HG02571 (cell line): ENCODE data around the gene EXOC1L.

ENCODE experiments used
- ATAC-seq: cut with Tn5 transposase; IDR thresholded peaks from one replicate; pipeline ENCODE4 v1.9.1; 2021; ENCODE audit warnings: mild to moderate bottlenecking, moderate library complexity; ENCODE audit not compliant: unreplicated experiment

Gene EXOC1L

GRCh38 chr4:55819634-55820033 is at the start of gene EXOC1L:
Gene EXOC1L (plus strand): TSS chr4:55819790. CDS start chr4:55820027, 237 bp downstream.
- no peak for ATAC-seq

- no peak for ATAC-seq
Measured at GRCh38 chr4:55770662-55771061, 48.9 kb upstream of the EXOC1L start.

GRCh38 chr4:55781341-55781740 is 38.2 kb upstream of the EXOC1L start:
- ATAC-seq = no peak

- no peak for ATAC-seq
Measured at GRCh38 chr4:55781812-55782211, 37.8 kb upstream of the EXOC1L start.

GRCh38 chr4:55783584-55783983 is 36.0 kb upstream of the EXOC1L start:
- ATAC-seq = no peak

GRCh38 chr4:55784747-55785146 is 34.8 kb upstream of the EXOC1L start:
- no peak for ATAC-seq

GRCh38 chr4:55791666-55792065 is 27.9 kb upstream of the EXOC1L start:
- ATAC-seq = no peak

- ATAC-seq = no peak
Measured at GRCh38 chr4:55793479-55793878, 26.1 kb upstream of the EXOC1L start.

GRCh38 chr4:55794053-55794452 is 25.5 kb upstream of the EXOC1L start:
- ATAC-seq = no peak

- no peak for ATAC-seq
Measured at GRCh38 chr4:55795341-55795740, 24.2 kb upstream of the EXOC1L start.

GRCh38 chr4:55801498-55801897 is 18.1 kb upstream of the EXOC1L start:
- no peak for ATAC-seq

- ATAC-seq = no peak
Measured at GRCh38 chr4:55807556-55807955, 12.0 kb upstream of the EXOC1L start.

GRCh38 chr4:55808186-55808585 is 11.4 kb upstream of the EXOC1L start:
- ATAC-seq = no peak

GRCh38 chr4:55808632-55809031 is 11.0 kb upstream of the EXOC1L start:
- no peak for ATAC-seq

- no peak for ATAC-seq
Measured at GRCh38 chr4:55817691-55818090, 1.9 kb upstream of the EXOC1L start.

- ATAC-seq = no peak
Measured at GRCh38 chr4:55820279-55820678, 689 bp downstream of the EXOC1L start.

- ATAC-seq = no peak
Measured at GRCh38 chr4:55822329-55822728, 2.7 kb downstream of the EXOC1L start.

- ATAC-seq = no peak
Measured at GRCh38 chr4:55824865-55825264, 5.3 kb downstream of the EXOC1L start.

- ATAC-seq = no peak
Measured at GRCh38 chr4:55826986-55827385, 7.4 kb downstream of the EXOC1L start.

GRCh38 chr4:55827582-55827981 is 8.0 kb downstream of the EXOC1L start:
- no peak for ATAC-seq

GRCh38 chr4:55830048-55830447 is 10.5 kb downstream of the EXOC1L start:
- no peak for ATAC-seq

- ATAC-seq = no peak
Measured at GRCh38 chr4:55830716-55831115, 11.1 kb downstream of the EXOC1L start.

GRCh38 chr4:55834086-55834795 is 14.7 kb downstream of the EXOC1L start:
- no peak for ATAC-seq
